WTC11 (cell line): ENCODE measurements around the gene TRMT11. TPM values are rescaled to one million over a fixed set of nuclear protein-coding genes. Genes with fewer than 3 reads are reported as not detected.

Experiments used
- ATAC-seq: fragments of 200-7000 bp; cut with Tn5 transposase; 2 replicates; pipeline ENCODE4 v1.10.0; 2021; ENCODE audit warnings: mild to moderate bottlenecking, moderate library complexity
- CTCF ChIA-PET: fragments of 300-600 bp; sonication (Branson Sonifier 250); formaldehyde crosslinking; loops from one replicate; lab custom pipeline; 2021; ENCODE audit warnings: antibody characterized with exemption; lab: Charles Lee
- POLR2A ChIA-PET: fragments of 350-600 bp; sonication (Branson Sonifier 250); formaldehyde crosslinking; loops from one replicate; lab custom pipeline; 2021; ENCODE audit warnings: antibody characterized with exemption; lab: Charles Lee
- DNase-seq: peaks from one replicate; pipeline ENCODE4 v3.0.0; 2021; ENCODE audit warnings: low spot score
- H3K27ac Mint-ChIP-seq: 2 replicates; pipeline ENCODE4 v1.8.0; 2021; ENCODE audit warnings: mixed read lengths
- H3K27me3 Mint-ChIP-seq: 2 replicates; pipeline ENCODE4 v1.8.0; 2021; ENCODE audit warnings: low read depth, mild to moderate bottlenecking, moderate library complexity, mixed read lengths
- H3K36me3 Mint-ChIP-seq: 2 replicates; pipeline ENCODE4 v1.8.0; 2021; ENCODE audit warnings: mixed read lengths
- H3K4me1 Mint-ChIP-seq: 2 replicates; pipeline ENCODE4 v1.8.0; 2022; ENCODE audit warnings: mixed read lengths
- H3K4me3 Mint-ChIP-seq: 2 replicates; pipeline ENCODE4 v1.8.0; 2021; ENCODE audit warnings: mild to moderate bottlenecking, moderate library complexity, mixed read lengths
- H3K9me3 Mint-ChIP-seq: 2 replicates; pipeline ENCODE4 v1.8.0; 2021; ENCODE audit warnings: mixed read lengths
- ATF2 ChIP-seq: sonication (generic); formaldehyde crosslinking; IDR thresholded peaks from 2 replicates; pipeline ENCODE4 v1.8.1; 2022; ENCODE audit warnings: low read depth, missing genetic modification reagents, borderline replicate concordance
- ATF3 ChIP-seq: sonication (generic); formaldehyde crosslinking; conservative IDR thresholded peaks from 2 replicates; pipeline ENCODE4 v1.8.1; 2022; ENCODE audit warnings: mild to moderate bottlenecking, missing genetic modification reagents
- ATF6 ChIP-seq: sonication (generic); formaldehyde crosslinking; IDR thresholded peaks from 2 replicates; pipeline ENCODE4 v1.8.1; 2023; ENCODE audit warnings: mild to moderate bottlenecking, missing genetic modification reagents
- CBFB ChIP-seq: sonication (generic); formaldehyde crosslinking; IDR thresholded peaks from 2 replicates; pipeline ENCODE4 v1.8.1; 2022; ENCODE audit warnings: mild to moderate bottlenecking, low read depth, missing genetic modification reagents
- CDX4 ChIP-seq: fragments of 250-450 bp; sonication (Bioruptor Pico); IDR thresholded peaks from 2 replicates; pipeline ENCODE4 v1.9.0; 2021; ENCODE audit warnings: moderate library complexity, mild to moderate bottlenecking, inconsistent platforms, borderline replicate concordance
- CREM ChIP-seq: sonication (generic); formaldehyde crosslinking; IDR thresholded peaks from 2 replicates; pipeline ENCODE4 v1.8.1; 2022; ENCODE audit warnings: mild to moderate bottlenecking, missing genetic modification reagents, moderate library complexity
- E2F5 ChIP-seq: sonication (generic); formaldehyde crosslinking; IDR thresholded peaks from 2 replicates; pipeline ENCODE4 v1.8.1; 2022; ENCODE audit warnings: mild to moderate bottlenecking, moderate library complexity, missing genetic modification reagents
- FOXP1 ChIP-seq: sonication (generic); formaldehyde crosslinking; IDR thresholded peaks from 2 replicates; pipeline ENCODE4 v1.8.0; 2022; ENCODE audit warnings: missing genetic modification reagents, mild to moderate bottlenecking, moderate library complexity, borderline replicate concordance
- GABPB1 ChIP-seq: sonication (generic); formaldehyde crosslinking; IDR thresholded peaks from 2 replicates; pipeline ENCODE4 v1.8.1; 2023; ENCODE audit warnings: mild to moderate bottlenecking, missing genetic modification reagents
- IRF2 ChIP-seq: sonication (generic); formaldehyde crosslinking; IDR thresholded peaks from 2 replicates; pipeline ENCODE4 v1.8.0; 2022; ENCODE audit warnings: low read depth, missing genetic modification reagents, borderline replicate concordance
- MLX ChIP-seq: sonication (generic); formaldehyde crosslinking; IDR thresholded peaks from 2 replicates; pipeline ENCODE4 v1.8.1; 2023; ENCODE audit warnings: mild to moderate bottlenecking, missing genetic modification reagents, moderate library complexity
- NFE2L1 ChIP-seq: sonication (generic); formaldehyde crosslinking; IDR thresholded peaks from 2 replicates; pipeline ENCODE4 v1.8.1; 2023; ENCODE audit warnings: missing genetic modification reagents
- PRRX2 ChIP-seq: fragments of 250-450 bp; sonication (Bioruptor Pico); IDR thresholded peaks from 2 replicates; pipeline ENCODE4 v1.8.0; 2021; ENCODE audit warnings: mild to moderate bottlenecking
- SMAD4 ChIP-seq: sonication (generic); formaldehyde crosslinking; IDR thresholded peaks from 2 replicates; pipeline ENCODE4 v1.8.0; 2022; ENCODE audit warnings: mild to moderate bottlenecking, missing genetic modification reagents
- SOX15 ChIP-seq: fragments of 250-450 bp; sonication (Bioruptor Pico); IDR thresholded peaks from 2 replicates; pipeline ENCODE4 v1.9.0; 2021; ENCODE audit warnings: mild to moderate bottlenecking
- TEAD4 ChIP-seq: sonication (generic); formaldehyde crosslinking; IDR thresholded peaks from 2 replicates; pipeline ENCODE4 v1.8.0; 2022; ENCODE audit warnings: mild to moderate bottlenecking, missing genetic modification reagents
- TP53 ChIP-seq: sonication (generic); formaldehyde crosslinking; IDR thresholded peaks from 2 replicates; pipeline ENCODE4 v1.8.1; 2023; ENCODE audit warnings: mild to moderate bottlenecking, missing genetic modification reagents
- ZNF416 ChIP-seq: fragments of 250-450 bp; sonication (Bioruptor Pico); IDR thresholded peaks from 2 replicates; pipeline ENCODE4 v1.9.0; 2021; ENCODE audit warnings: mild to moderate bottlenecking, inconsistent platforms
- ZNF512 ChIP-seq: sonication (generic); formaldehyde crosslinking; IDR thresholded peaks from 2 replicates; pipeline ENCODE4 v1.8.1; 2022; ENCODE audit warnings: missing genetic modification reagents, borderline replicate concordance
- total RNA-seq: library from RNA; stranded (reverse); gene quantifications from 3 replicates; pipeline ENCODE4 v1.2.3, GENCODE V29; 2021

Gene TRMT11
- total RNA-seq, 1 experiment from 2014 or later: 32.3 TPM

- Mint-ChIP-seq H3K9me3 (no peaks in the 10 kb centered on the region), H3K27me3 (no peaks in the 10 kb centered on the region), H3K4me3 (no peak overlapping the region), H3K4me1 (no peaks in the 10 kb centered on the region), H3K27ac (no peak overlapping the region), H3K36me3 (no peaks in the 10 kb centered on the region)
- ChIA-PET POLR2A (no interaction called here), CTCF (interaction anchor here (0.6 kb wide), 1 partner anchor 10 kb away, joined by 3 read pairs; no protein-coding TSS in a partner anchor)
- ATAC-seq (no peak), DNase-seq (no peak)
- TF ChIP-seq E2F5 (CRISPR knock-in tag) (no peak), ZNF416 (no peak), IRF2 (CRISPR knock-in tag) (no peak)
These were observed 19.8 kb upstream of the TRMT11 start for GRCh38 chr6:125966569-125966968.

- TF ChIP-seq PRRX2 (no peak), ATF3 (CRISPR knock-in tag) (no peak), GABPB1 (CRISPR knock-in tag) (no peak), ATF6 (no peak)
- Mint-ChIP-seq H3K9me3 (no peaks in the 10 kb centered on the region), H3K4me3 (no peak overlapping the region), H3K4me1 (no peaks in the 10 kb centered on the region), H3K27ac (no peak overlapping the region), H3K27me3 (no peaks in the 10 kb centered on the region), H3K36me3 (0 out of 2 replicates have a peak, but pooled peaks cover 4% of the 10 kb centered on the region)
- no peak for ATAC-seq
- ChIA-PET POLR2A (no interaction called here), CTCF (interaction anchor here (1.6 kb wide), 1 partner anchor 12 kb away, joined by 6 read pairs; the partner anchor contains the start of gene HINT3)
- DNase-seq: no peak
These were observed 17.8 kb upstream of the TRMT11 start for GRCh38 chr6:125968493-125968892.

GRCh38 chr6:125970760-125971159, 15.6 kb upstream of the TRMT11 start:
- Mint-ChIP-seq H3K27me3 (no peaks in the 10 kb centered on the region), H3K27ac (no peak overlapping the region), H3K36me3 (0 out of 2 replicates have a peak, but pooled peaks cover 4% of the 10 kb centered on the region), H3K4me1 (no peaks in the 10 kb centered on the region), H3K9me3 (no peaks in the 10 kb centered on the region), H3K4me3 (no peak overlapping the region)
- TF ChIP-seq ATF2 (CRISPR knock-in tag): no peak
- TF ChIP-seq CBFB (CRISPR knock-in tag): no peak
- TF ChIP-seq CDX4: no peak
- TF ChIP-seq MLX (CRISPR knock-in tag): no peak
- no peak for TF ChIP-seq IRF2 (CRISPR knock-in tag)
- no peak for TF ChIP-seq CREM
- TF ChIP-seq SMAD4: no peak
- TF ChIP-seq ZNF512 (CRISPR knock-in tag): no peak
- TF ChIP-seq TEAD4 (CRISPR knock-in tag): no peak
- no peak for TF ChIP-seq FOXP1 (CRISPR knock-in tag)
- no peak for TF ChIP-seq TP53 (CRISPR knock-in tag)
- no peak for TF ChIP-seq SOX15
- no peak for TF ChIP-seq NFE2L1 (CRISPR knock-in tag)
- TF ChIP-seq PRRX2: no peak
- ATAC-seq (no peak), DNase-seq (no peak)
- ChIA-PET POLR2A (interaction anchor here (0.6 to 1.1 kb wide), 2 partner anchors 10 to 15 kb away, joined by 3 read pairs; no protein-coding TSS in a partner anchor), CTCF (interaction anchor here (3.4 kb wide), 1 partner anchor 14 kb away, joined by 14 read pairs; the partner anchor contains the start of gene HINT3)
